Neural progenitor cell (in vitro differentiated cells): ENCODE results near the gene NWD2.

Experiments
- EZH2phosphoT487 ChIP-seq: fragments of 200-600 bp; sonication (generic); IDR thresholded peaks from 2 replicates; pipeline ENCODE4 v1.6.1; 2017; ENCODE audit warnings: antibody characterized with exemption
- TF ChIP-seq, protein P1 (sequence below): fragments of 200-600 bp; sonication (generic); IDR thresholded peaks from 2 replicates; pipeline ENCODE4 v1.5.1; 2017; ENCODE audit warnings: antibody characterized with exemption, mild to moderate bottlenecking

DNA sequence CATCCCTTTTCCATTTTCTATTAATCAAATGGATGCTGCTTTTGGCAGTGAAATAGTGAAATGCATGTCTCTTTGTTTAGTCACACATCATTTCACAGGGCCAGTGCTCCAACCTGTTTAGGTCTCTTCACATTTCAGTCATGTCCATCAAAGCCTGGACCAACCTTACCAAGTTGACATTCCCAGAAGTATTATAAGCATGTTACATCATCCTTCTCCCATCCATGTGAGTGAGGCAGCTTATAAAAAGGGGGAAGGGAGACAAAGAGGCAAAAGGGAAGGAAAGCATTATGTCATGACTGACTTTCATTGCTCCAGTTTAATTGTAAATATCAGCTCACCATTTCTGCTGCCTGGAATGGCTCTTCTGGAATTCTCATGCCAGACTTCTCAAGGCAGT lies 94.4 kb downstream of the NWD2 start:
- TF ChIP-seq, protein P1, sequence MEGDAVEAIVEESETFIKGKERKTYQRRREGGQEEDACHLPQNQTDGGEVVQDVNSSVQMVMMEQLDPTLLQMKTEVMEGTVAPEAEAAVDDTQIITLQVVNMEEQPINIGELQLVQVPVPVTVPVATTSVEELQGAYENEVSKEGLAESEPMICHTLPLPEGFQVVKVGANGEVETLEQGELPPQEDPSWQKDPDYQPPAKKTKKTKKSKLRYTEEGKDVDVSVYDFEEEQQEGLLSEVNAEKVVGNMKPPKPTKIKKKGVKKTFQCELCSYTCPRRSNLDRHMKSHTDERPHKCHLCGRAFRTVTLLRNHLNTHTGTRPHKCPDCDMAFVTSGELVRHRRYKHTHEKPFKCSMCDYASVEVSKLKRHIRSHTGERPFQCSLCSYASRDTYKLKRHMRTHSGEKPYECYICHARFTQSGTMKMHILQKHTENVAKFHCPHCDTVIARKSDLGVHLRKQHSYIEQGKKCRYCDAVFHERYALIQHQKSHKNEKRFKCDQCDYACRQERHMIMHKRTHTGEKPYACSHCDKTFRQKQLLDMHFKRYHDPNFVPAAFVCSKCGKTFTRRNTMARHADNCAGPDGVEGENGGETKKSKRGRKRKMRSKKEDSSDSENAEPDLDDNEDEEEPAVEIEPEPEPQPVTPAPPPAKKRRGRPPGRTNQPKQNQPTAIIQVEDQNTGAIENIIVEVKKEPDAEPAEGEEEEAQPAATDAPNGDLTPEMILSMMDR: no peak
- no peak for TF ChIP-seq EZH2phosphoT487
